OCI-LY3 (cell line): Measurements from ENCODE around the gene ATP8A2.
"Not testable (repeated sequence)": the region's sequence is repeated elsewhere in the genome, so short reads cannot be mapped to it uniquely, and the experiment has no call there.

Experiments
- H2AFZ ChIP-seq: fragments of 200-600, 300-600 bp; shearing (Covaris generic); 2 replicates; pipeline ENCODE4 v1.6.0; 2014; ENCODE audit warnings: antibody characterized with exemption, low read depth, low read length
- H3K27ac ChIP-seq: fragments of 200-600, 300-600 bp; sonication (generic); 2 replicates; pipeline ENCODE4 v1.5.1; 2014; ENCODE audit warnings: mild to moderate bottlenecking, low read length, moderate library complexity, mixed read lengths
- H3K27me3 ChIP-seq: fragments of 200-600, 300-600 bp; sonication (generic); 2 replicates; pipeline ENCODE4 v1.6.1; 2014; ENCODE audit warnings: low read depth, low read length, mixed read lengths
- H3K36me3 ChIP-seq: fragments of 200-600, 300-600 bp; sonication (generic); replicated peaks from 2 replicates; pipeline ENCODE3; 2014; ENCODE audit warnings: low read depth, low read length, mixed read lengths
- H3K4me1 ChIP-seq: fragments of 300-600, 200-600 bp; sonication (generic); 2 replicates; pipeline ENCODE4 v1.6.1; 2014; ENCODE audit warnings: low read length, mixed read lengths
- H3K4me2 ChIP-seq: fragments of 200-600, 300-600 bp; sonication (generic); 2 replicates; pipeline ENCODE4 v1.6.1; 2014; ENCODE audit warnings: low read length, mixed read lengths
- H3K4me3 ChIP-seq: fragments of 300-600, 200-600 bp; sonication (generic); 2 replicates; pipeline ENCODE4 v1.5.1; 2014; ENCODE audit warnings: antibody characterized with exemption, mild to moderate bottlenecking, low read length, moderate library complexity
- H3K79me2 ChIP-seq: fragments of 300-600, 200-600 bp; shearing (Covaris generic); 2 replicates; pipeline ENCODE4 v1.6.1; 2014; ENCODE audit warnings: mild to moderate bottlenecking, low read length, mixed read lengths
- H3K9ac ChIP-seq: fragments of 300-600, 200-600 bp; shearing (Covaris generic); 2 replicates; pipeline ENCODE4 v1.6.0; 2014; ENCODE audit warnings: mild to moderate bottlenecking, low read length, moderate library complexity
- H3K9me3 ChIP-seq: fragments of 200-600, 300-600 bp; shearing (Covaris generic); 2 replicates; pipeline ENCODE4 v1.6.1; 2014; ENCODE audit warnings: low read length, mixed read lengths; ENCODE audit not compliant: insufficient read depth
- H4K20me1 ChIP-seq: fragments of 200-600, 300-600 bp; sonication (generic); 2 replicates; pipeline ENCODE4 v1.6.1; 2016; ENCODE audit warnings: low read length, mixed read lengths; ENCODE audit not compliant: insufficient read depth
- EZH2phosphoT487 ChIP-seq: fragments of 200-600 bp; shearing (Covaris generic); IDR thresholded peaks from 2 replicates; pipeline ENCODE4 v1.6.1; 2018; ENCODE audit warnings: antibody characterized with exemption, mixed run types, low read depth
- TF ChIP-seq, protein P1 (sequence below): fragments of 200-600, 300-600 bp; sonication (generic); IDR thresholded peaks from 2 replicates; pipeline ENCODE4 v1.5.1; 2014; ENCODE audit warnings: antibody characterized with exemption, low read length, low read depth

ATP8A2 gene

GRCh38 chr13:25768838-25769237 lies 397.1 kb downstream of the ATP8A2 start:
- 0 out of 2 replicates have a peak, but pooled peaks cover 7% of the 10 kb centered on the region for H3K9me3 ChIP-seq
- H3K27ac ChIP-seq = no peak overlapping the region
- H3K4me2 ChIP-seq = no peak overlapping the region
- no peak overlapping the region for H3K9ac ChIP-seq
- peaks cover 9% of the 10 kb centered on the region for H3K36me3 ChIP-seq
- no peak overlapping the region for H2AFZ ChIP-seq
- no peaks in the 10 kb centered on the region for H3K27me3 ChIP-seq
- peaks cover 17% of the 10 kb centered on the region for H3K4me1 ChIP-seq
- no peak overlapping the region for H3K4me3 ChIP-seq
- H4K20me1 ChIP-seq = no peaks in the 10 kb centered on the region
- TF ChIP-seq, protein P1, sequence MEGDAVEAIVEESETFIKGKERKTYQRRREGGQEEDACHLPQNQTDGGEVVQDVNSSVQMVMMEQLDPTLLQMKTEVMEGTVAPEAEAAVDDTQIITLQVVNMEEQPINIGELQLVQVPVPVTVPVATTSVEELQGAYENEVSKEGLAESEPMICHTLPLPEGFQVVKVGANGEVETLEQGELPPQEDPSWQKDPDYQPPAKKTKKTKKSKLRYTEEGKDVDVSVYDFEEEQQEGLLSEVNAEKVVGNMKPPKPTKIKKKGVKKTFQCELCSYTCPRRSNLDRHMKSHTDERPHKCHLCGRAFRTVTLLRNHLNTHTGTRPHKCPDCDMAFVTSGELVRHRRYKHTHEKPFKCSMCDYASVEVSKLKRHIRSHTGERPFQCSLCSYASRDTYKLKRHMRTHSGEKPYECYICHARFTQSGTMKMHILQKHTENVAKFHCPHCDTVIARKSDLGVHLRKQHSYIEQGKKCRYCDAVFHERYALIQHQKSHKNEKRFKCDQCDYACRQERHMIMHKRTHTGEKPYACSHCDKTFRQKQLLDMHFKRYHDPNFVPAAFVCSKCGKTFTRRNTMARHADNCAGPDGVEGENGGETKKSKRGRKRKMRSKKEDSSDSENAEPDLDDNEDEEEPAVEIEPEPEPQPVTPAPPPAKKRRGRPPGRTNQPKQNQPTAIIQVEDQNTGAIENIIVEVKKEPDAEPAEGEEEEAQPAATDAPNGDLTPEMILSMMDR = no peak
- TF ChIP-seq EZH2phosphoT487 = no peak
- no peaks in the 10 kb centered on the region for H3K79me2 ChIP-seq

- no peak overlapping the region for H3K9ac ChIP-seq
- no peak overlapping the region for H3K4me3 ChIP-seq
- H2AFZ ChIP-seq = no peak overlapping the region
- peaks cover 9% of the 10 kb centered on the region for H3K36me3 ChIP-seq
- peaks cover 8% of the 10 kb centered on the region; the same call in 1 of the 2 replicates for H3K4me1 ChIP-seq
- H3K27ac ChIP-seq = no peak overlapping the region
- 0 out of 2 replicates have a peak, but pooled peaks cover 7% of the 10 kb centered on the region for H3K9me3 ChIP-seq
- H3K79me2 ChIP-seq = no peaks in the 10 kb centered on the region
- H3K27me3 ChIP-seq = no peaks in the 10 kb centered on the region
- no peaks in the 10 kb centered on the region for H4K20me1 ChIP-seq
- TF ChIP-seq, protein P1 = no peak
- TF ChIP-seq EZH2phosphoT487 = no peak
- H3K4me2 ChIP-seq = no peak overlapping the region
Observed at GRCh38 chr13:25770601-25771000, 398.8 kb downstream of the ATP8A2 start.

- peaks cover 2% of the 10 kb centered on the region; the same call in 1 of the 2 replicates for H3K27me3 ChIP-seq
- H3K79me2 ChIP-seq = no peaks in the 10 kb centered on the region
- no peak overlapping the region for H3K4me2 ChIP-seq
- H4K20me1 ChIP-seq = no peaks in the 10 kb centered on the region
- no peak overlapping the region for H2AFZ ChIP-seq
- no peak overlapping the region for H3K27ac ChIP-seq
- peaks cover 3% of the 10 kb centered on the region for H3K36me3 ChIP-seq
- H3K4me1 ChIP-seq = peaks cover 8% of the 10 kb centered on the region; the same call in 1 of the 2 replicates
- TF ChIP-seq, protein P1 = no peak
- no peak for TF ChIP-seq EZH2phosphoT487
- no peak overlapping the region for H3K9ac ChIP-seq
- no peak overlapping the region for H3K4me3 ChIP-seq
- H3K9me3 ChIP-seq = 0 out of 2 replicates have a peak, but pooled peaks cover 3% of the 10 kb centered on the region
Observed at GRCh38 chr13:25771202-25771601, 399.4 kb downstream of the ATP8A2 start.

- Histone ChIP-seq H4K20me1 (no peaks in the 10 kb centered on the region), H3K27me3 (peaks cover 8% of the 10 kb centered on the region), H3K9me3 (no peaks in the 10 kb centered on the region), H2AFZ (no peak overlapping the region), H3K4me1 (peaks cover 8% of the 10 kb centered on the region; the same call in 1 of the 2 replicates), H3K79me2 (no peaks in the 10 kb centered on the region), H3K27ac (no peak overlapping the region), H3K36me3 (no peaks in the 10 kb centered on the region), H3K9ac (no peak overlapping the region), H3K4me2 (no peak overlapping the region), H3K4me3 (no peak overlapping the region)
- TF ChIP-seq EZH2phosphoT487 = no peak
- TF ChIP-seq, protein P1 = no peak
Observed at GRCh38 chr13:25771641-25772478, 400.1 kb downstream of the ATP8A2 start.

GRCh38 chr13:25772534-25772933 lies 400.8 kb downstream of the ATP8A2 start:
- H3K4me1 ChIP-seq, H2AFZ ChIP-seq, H3K4me2 ChIP-seq, H3K9ac ChIP-seq, H3K36me3 ChIP-seq, H3K79me2 ChIP-seq, H3K9me3 ChIP-seq, H3K4me3 ChIP-seq, H3K27ac ChIP-seq, H3K27me3 ChIP-seq, H4K20me1 ChIP-seq: not testable (repeated sequence)

- not testable (repeated sequence) for H3K27ac ChIP-seq, H4K20me1 ChIP-seq, H3K36me3 ChIP-seq, H3K79me2 ChIP-seq, H3K9ac ChIP-seq, H3K27me3 ChIP-seq, H3K4me3 ChIP-seq, H3K9me3 ChIP-seq, H3K4me2 ChIP-seq, H2AFZ ChIP-seq
- H3K4me1 ChIP-seq = peaks cover 24% of the 10 kb centered on the region
Observed at GRCh38 chr13:25774056-25774455, 402.3 kb downstream of the ATP8A2 start.
